CD14-positive monocyte (primary cell): ENCODE measurements around the gene DIAPH2. TPM values are rescaled to one million over a fixed set of nuclear protein-coding genes. Genes with fewer than 3 reads are reported as not detected.

Experiments used
- DNase-seq, 3 donors: peaks; one replicate each; pipeline ENCODE4 v3.0.0-alpha.2; 2011 to 2022
- H2AFZ ChIP-seq: 2 replicates; pipeline ENCODE4 v1.6.0; 2012; ENCODE audit warnings: mild to moderate bottlenecking, low read depth, low read length, inconsistent platforms; ENCODE audit not compliant: insufficient read depth, poor library complexity, severe bottlenecking
- H3K27ac ChIP-seq, 2 donors: 1 replicate in 1 of 2; 2 replicates in 1 of 2; pipeline ENCODE4 v1.5.1; 2012 to 2013; ENCODE audit warnings: low read length in 2 of 2, control low read depth in 1 of 2, inconsistent platforms in 1 of 2, low read depth in 1 of 2, mild to moderate bottlenecking in 1 of 2
- H3K27me3 ChIP-seq, 2 donors: one replicate each; pipeline versions ENCODE4 v1.6.0 to v1.6.1; 2011 to 2013; ENCODE audit warnings: low read length in 2 of 2; ENCODE audit not compliant: control insufficient read depth in 2 of 2, insufficient read depth in 2 of 2
- H3K36me3 ChIP-seq, 2 donors: replicated peaks in 1 of 2; 1 replicate in 1 of 2; 2 replicates in 1 of 2; pipeline versions ENCODE4 v1.5.1 to v1.6.1; 2012 to 2013; ENCODE audit warnings: low read length in 2 of 2, control low read depth in 1 of 2, inconsistent platforms in 1 of 2, mild to moderate bottlenecking in 1 of 2; ENCODE audit not compliant: insufficient read depth in 2 of 2, control insufficient read depth in 1 of 2
- H3K4me1 ChIP-seq, 2 donors: 1 replicate in 1 of 2; 2 replicates in 1 of 2; pipeline versions ENCODE4 v1.5.1 to v1.6.1; 2012 to 2013; ENCODE audit warnings: low read length in 2 of 2, control low read depth in 1 of 2, inconsistent platforms in 1 of 2, mild to moderate bottlenecking in 1 of 2, moderate library complexity in 1 of 2; ENCODE audit not compliant: insufficient read depth in 2 of 2, control insufficient read depth in 1 of 2
- H3K4me2 ChIP-seq: replicated peaks from 2 replicates; pipeline ENCODE3; 2012; ENCODE audit warnings: low read length, moderate library complexity, mild to moderate bottlenecking; ENCODE audit not compliant: poor library complexity, severe bottlenecking; ENCODE audit errors: extremely low read depth
- H3K4me3 ChIP-seq, 3 experiments: fragments of 200-600 bp in 1 of 3; sonication (generic) in 1 of 3; replicated peaks in 1 of 3; 1 replicate in 2 of 3; 2 replicates in 1 of 3; pipeline ENCODE4 v1.5.1; 2011 to 2013; ENCODE audit warnings: low read length in 3 of 3, mild to moderate bottlenecking in 3 of 3, control low read depth in 2 of 3, low read depth in 2 of 3, inconsistent platforms in 1 of 3, moderate library complexity in 1 of 3
- H3K79me2 ChIP-seq: 2 replicates; pipeline ENCODE4 v1.6.0; 2012; ENCODE audit warnings: mild to moderate bottlenecking, control low read depth, inconsistent platforms, low read length, moderate library complexity; ENCODE audit not compliant: insufficient read depth
- H3K9ac ChIP-seq: 2 replicates; pipeline ENCODE4 v1.6.0; 2017; ENCODE audit warnings: low read length, mild to moderate bottlenecking; ENCODE audit not compliant: insufficient read depth, poor library complexity, severe bottlenecking
- H3K9me3 ChIP-seq, 2 donors: replicated peaks in 1 of 2; 1 replicate in 1 of 2; 2 replicates in 1 of 2; pipeline versions ENCODE4 v1.5.1 to v1.6.1; 2012 to 2013; ENCODE audit warnings: low read length in 2 of 2, control low read depth in 1 of 2; ENCODE audit not compliant: control insufficient read depth in 1 of 2, insufficient read depth in 1 of 2
- H4K20me1 ChIP-seq: 2 replicates; pipeline ENCODE4 v1.6.0; 2012; ENCODE audit warnings: mild to moderate bottlenecking, low read length, control low read depth, moderate library complexity; ENCODE audit not compliant: insufficient read depth
- H3K27ac Mint-ChIP-seq, 7 donors: one replicate each; pipeline ENCODE4 v1.8.0; 2020; ENCODE audit warnings: mild to moderate bottlenecking in 7 of 7, mixed read lengths in 7 of 7, moderate library complexity in 6 of 7, inconsistent platforms in 2 of 7
- H3K27me3 Mint-ChIP-seq, 3 donors: one replicate each; pipeline ENCODE4 v1.8.0; 2021 to 2022; ENCODE audit warnings: low read depth in 3 of 3, mild to moderate bottlenecking in 3 of 3, mixed read lengths in 3 of 3, moderate library complexity in 3 of 3, inconsistent platforms in 1 of 3
- H3K36me3 Mint-ChIP-seq, 2 donors: one replicate each; pipeline ENCODE4 v1.8.0; 2020; ENCODE audit warnings: mixed read lengths in 2 of 2, inconsistent platforms in 1 of 2, mild to moderate bottlenecking in 1 of 2
- H3K4me1 Mint-ChIP-seq: one replicate; pipeline ENCODE4 v1.8.0; 2020; ENCODE audit warnings: mild to moderate bottlenecking, mixed read lengths
- H3K4me3 Mint-ChIP-seq, 2 donors: one replicate each; pipeline ENCODE4 v1.8.0; 2020; ENCODE audit warnings: mild to moderate bottlenecking in 2 of 2, mixed read lengths in 2 of 2, moderate library complexity in 1 of 2
- H3K9me3 Mint-ChIP-seq, 7 donors: one replicate each; pipeline ENCODE4 v1.8.0; 2020 to 2022; ENCODE audit warnings: mixed read lengths in 7 of 7, mild to moderate bottlenecking in 6 of 7, moderate library complexity in 6 of 7, inconsistent platforms in 2 of 7
- WGBS: methylation state at CpG from one replicate; pipeline ENCODE4 v1.1.5; 2013; ENCODE audit warnings: missing lambda C conversion rate; ENCODE audit not compliant: insufficient coverage; 5-methylcytosine and 5-hydroxymethylcytosine counted together
- intact Hi-C, 2 donors: fragments of 100-400 bp; cut with micrococcal nuclease; formaldehyde crosslinking; loops; one replicate each; pipeline versions ENCODE4 v1.15.0 to v1.15.1; 2023
- polyA plus RNA-seq, 3 donors: library from polyadenylated mRNA; depleted of rRNA in 1 of 3; unstranded in 2 of 3; stranded (reverse) in 1 of 3; fragments of 300-500 nt in 2 of 3; fragments of >200 nt in 1 of 3; fragmentation: Illumina TruSeq in 2 of 3; gene quantifications; 1 replicate in 2 of 3; 2 replicates in 1 of 3; pipeline ENCODE4 v1.2.3, GENCODE V29; 2012 to 2021
- TF ChIP-seq, protein P1 (sequence below): fragments of 200-600 bp; IDR thresholded peaks from one replicate; pipeline ENCODE4 v1.8.0; 2022; ENCODE audit warnings: antibody characterized with exemption, mild to moderate bottlenecking

The DIAPH2 gene
- polyA plus RNA-seq, 3 donors = 9.5 to 20.5 (median 11.4) TPM

DNA sequence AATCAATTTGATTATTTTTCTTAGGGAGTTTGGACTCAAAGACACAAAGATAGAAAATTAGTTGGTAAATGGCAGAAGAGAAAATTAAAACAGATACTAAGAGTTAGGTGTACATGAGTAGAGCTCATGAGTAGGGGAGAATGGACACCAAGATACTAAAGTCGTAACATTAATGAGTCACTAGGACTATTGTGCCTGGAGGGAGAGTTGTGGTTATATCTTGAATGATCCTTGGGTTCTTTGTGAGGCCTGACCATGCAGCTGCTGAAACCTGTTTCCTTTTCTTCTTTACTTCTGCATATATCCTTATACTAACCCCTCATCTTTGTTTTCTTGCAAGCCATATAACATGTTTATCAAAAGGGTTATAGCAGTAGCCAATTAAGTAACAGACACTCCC, 731.8 kb downstream of the DIAPH2 start:
- H2AFZ ChIP-seq = no peak overlapping the region
- H3K27me3 Mint-ChIP-seq = no peaks in the 10 kb centered on the region
- no peak for DNase-seq
- intact Hi-C loops = no loop called here
- no peak overlapping the region for H3K9ac ChIP-seq
- no peak overlapping the region for H3K4me2 ChIP-seq
- H3K4me1 Mint-ChIP-seq = no peaks in the 10 kb centered on the region
- H3K36me3 ChIP-seq = no peaks in the 10 kb centered on the region
- H3K9me3 ChIP-seq = no peaks in the 10 kb centered on the region
- H3K27me3 ChIP-seq = no peaks in the 10 kb centered on the region
- no peaks in the 10 kb centered on the region for H3K79me2 ChIP-seq
- no CpG with 5 or more reads among the region's 1 CpG for WGBS
- H3K36me3 Mint-ChIP-seq = peaks cover 0 to 2% of the 10 kb centered on the region in 2 donors
- no peaks in the 10 kb centered on the region for H4K20me1 ChIP-seq
- H3K4me3 ChIP-seq = no peak overlapping the region
- H3K27ac Mint-ChIP-seq = no peak overlapping the region
- no peak overlapping the region for H3K4me3 Mint-ChIP-seq
- H3K4me1 ChIP-seq = no peaks in the 10 kb centered on the region
- TF ChIP-seq, protein P1, sequence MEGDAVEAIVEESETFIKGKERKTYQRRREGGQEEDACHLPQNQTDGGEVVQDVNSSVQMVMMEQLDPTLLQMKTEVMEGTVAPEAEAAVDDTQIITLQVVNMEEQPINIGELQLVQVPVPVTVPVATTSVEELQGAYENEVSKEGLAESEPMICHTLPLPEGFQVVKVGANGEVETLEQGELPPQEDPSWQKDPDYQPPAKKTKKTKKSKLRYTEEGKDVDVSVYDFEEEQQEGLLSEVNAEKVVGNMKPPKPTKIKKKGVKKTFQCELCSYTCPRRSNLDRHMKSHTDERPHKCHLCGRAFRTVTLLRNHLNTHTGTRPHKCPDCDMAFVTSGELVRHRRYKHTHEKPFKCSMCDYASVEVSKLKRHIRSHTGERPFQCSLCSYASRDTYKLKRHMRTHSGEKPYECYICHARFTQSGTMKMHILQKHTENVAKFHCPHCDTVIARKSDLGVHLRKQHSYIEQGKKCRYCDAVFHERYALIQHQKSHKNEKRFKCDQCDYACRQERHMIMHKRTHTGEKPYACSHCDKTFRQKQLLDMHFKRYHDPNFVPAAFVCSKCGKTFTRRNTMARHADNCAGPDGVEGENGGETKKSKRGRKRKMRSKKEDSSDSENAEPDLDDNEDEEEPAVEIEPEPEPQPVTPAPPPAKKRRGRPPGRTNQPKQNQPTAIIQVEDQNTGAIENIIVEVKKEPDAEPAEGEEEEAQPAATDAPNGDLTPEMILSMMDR = no peak
- H3K27ac ChIP-seq = no peak overlapping the region
- H3K9me3 Mint-ChIP-seq = peaks cover 0 to 5% (median 0%) of the 10 kb centered on the region in 7 donors

DNA sequence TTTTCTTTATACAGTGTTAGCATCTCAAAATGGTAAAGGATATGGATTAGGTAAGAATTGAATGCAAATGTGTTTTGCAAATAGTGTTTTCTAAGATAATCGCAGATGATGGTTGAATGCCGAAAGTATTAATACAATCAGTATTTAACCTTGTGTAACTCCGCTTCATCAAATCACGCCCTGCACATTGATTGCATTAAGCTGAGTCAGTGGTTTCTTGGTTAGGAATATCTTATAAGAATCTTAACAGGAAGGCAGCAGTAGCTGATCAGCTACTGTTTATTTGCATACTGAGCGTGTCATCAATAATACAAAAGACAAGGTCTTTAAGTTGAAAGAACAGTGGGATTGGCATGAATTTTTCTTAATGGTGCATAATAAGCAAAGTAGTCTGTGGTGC, 744.5 kb downstream of the DIAPH2 start:
- H3K4me1 ChIP-seq = no peaks in the 10 kb centered on the region
- no peak overlapping the region for H3K4me3 ChIP-seq
- no peak overlapping the region for H3K27ac ChIP-seq
- no peak overlapping the region for H2AFZ ChIP-seq
- no peak overlapping the region for H3K9ac ChIP-seq
- DNase-seq = no peak
- H3K27me3 ChIP-seq = no peaks in the 10 kb centered on the region
- Mint-ChIP-seq H3K9me3 (no peaks in the 10 kb centered on the region), H3K27me3 (peaks cover 0 to 1% (median 0%) of the 10 kb centered on the region in 3 donors), H3K4me3 (no peak overlapping the region), H3K36me3 (peaks cover 18 to 25% of the 10 kb centered on the region in 2 donors), H3K27ac (no peak overlapping the region), H3K4me1 (no peaks in the 10 kb centered on the region)
- no peaks in the 10 kb centered on the region for H4K20me1 ChIP-seq
- H3K4me2 ChIP-seq = no peak overlapping the region
- no CpG with 5 or more reads among the region's 5 CpGs for WGBS
- H3K36me3 ChIP-seq = peaks cover 12 to 21% of the 10 kb centered on the region in 2 donors
- TF ChIP-seq, protein P1 = no peak
- intact Hi-C loops = no loop called here
- H3K9me3 ChIP-seq = no peaks in the 10 kb centered on the region
- H3K79me2 ChIP-seq = no peaks in the 10 kb centered on the region
